WERI-Rb-1 (cell line): ENCODE data around the gene SPIRE1.

Source experiments
- DNase-seq: peaks from one replicate; pipeline ENCODE4 v3.0.0-alpha.2; 2020
- H3K27ac ChIP-seq: fragments of 250-450 bp; sonication (Bioruptor Pico); 2 replicates; pipeline ENCODE4 v1.5.1; 2020; ENCODE audit warnings: mild to moderate bottlenecking, moderate library complexity
- H3K27me3 ChIP-seq: fragments of 250-450 bp; sonication (Bioruptor Pico); 2 replicates; pipeline ENCODE4 v1.5.1; 2021; ENCODE audit warnings: mild to moderate bottlenecking, low read depth, moderate library complexity; ENCODE audit not compliant: insufficient read depth, severe bottlenecking
- H3K36me3 ChIP-seq: fragments of 250-450 bp; sonication (Bioruptor Pico); 2 replicates; pipeline ENCODE4 v1.5.1; 2020; ENCODE audit warnings: mild to moderate bottlenecking, moderate library complexity
- H3K4me3 ChIP-seq: 2 replicates; pipeline ENCODE4 v1.5.1; 2011; ENCODE audit warnings: low read depth, mild to moderate bottlenecking, control low read depth, low read length
- H3K9me3 ChIP-seq: fragments of 250-450 bp; sonication (Bioruptor Pico); 2 replicates; pipeline ENCODE4 v1.5.1; 2021; ENCODE audit warnings: mild to moderate bottlenecking, moderate library complexity; ENCODE audit not compliant: severe bottlenecking
- CTCF ChIP-seq: IDR thresholded peaks from 2 replicates; pipeline ENCODE4 v1.5.1; 2011; ENCODE audit warnings: low read depth, mild to moderate bottlenecking, control low read depth, inconsistent platforms, low read length

SPIRE1 gene

GRCh38 chr18:12640881-12641200, 17.1 kb downstream of the SPIRE1 start:
- Histone ChIP-seq H3K27ac (no peak overlapping the region), H3K9me3 (no peaks in the 10 kb centered on the region), H3K36me3 (no peaks in the 10 kb centered on the region), H3K4me3 (no peak overlapping the region), H3K27me3 (no peaks in the 10 kb centered on the region)
- no peak for DNase-seq
- TF ChIP-seq CTCF, result no peak

GRCh38 chr18:12639990-12640880, 17.7 kb downstream of the SPIRE1 start:
- no peak for DNase-seq
- TF ChIP-seq CTCF, result no peak
- Histone ChIP-seq H3K27me3 (no peaks in the 10 kb centered on the region), H3K4me3 (no peak overlapping the region), H3K36me3 (no peaks in the 10 kb centered on the region), H3K27ac (no peak overlapping the region), H3K9me3 (no peaks in the 10 kb centered on the region)

GRCh38 chr18:12638644-12639124, 19.2 kb downstream of the SPIRE1 start:
- H3K27ac ChIP-seq, result no peak overlapping the region

GRCh38 chr18:12637901-12638643, 19.8 kb downstream of the SPIRE1 start:
- Histone ChIP-seq H3K27ac (no peak overlapping the region), H3K4me3 (no peak overlapping the region), H3K36me3 (no peaks in the 10 kb centered on the region), H3K9me3 (no peaks in the 10 kb centered on the region), H3K27me3 (no peaks in the 10 kb centered on the region)
- no peak for DNase-seq
- no peak for TF ChIP-seq CTCF

More at GRCh38 chr18:12638644-12639124, 19.2 kb downstream of the SPIRE1 start:
- no peaks in the 10 kb centered on the region for H3K36me3 ChIP-seq
- H3K4me3 ChIP-seq, result no peak overlapping the region
- H3K27me3 ChIP-seq, result no peaks in the 10 kb centered on the region
- no peak for TF ChIP-seq CTCF
- DNase-seq, result no peak
- no peaks in the 10 kb centered on the region for H3K9me3 ChIP-seq

- H3K4me3 ChIP-seq, result no peak overlapping the region
- DNase-seq, result no peak
- no peaks in the 10 kb centered on the region for H3K27me3 ChIP-seq
- no peaks in the 10 kb centered on the region for H3K36me3 ChIP-seq
- H3K9me3 ChIP-seq, result no peaks in the 10 kb centered on the region
- TF ChIP-seq CTCF, result no peak
- H3K27ac ChIP-seq, result no peak overlapping the region
Observed at GRCh38 chr18:12637393-12637792, 20.5 kb downstream of the SPIRE1 start.
